Measurements from ENCODE around the gene CYBA. TPM values are rescaled to one million over a fixed set of nuclear protein-coding genes. Genes with fewer than 3 reads are reported as not detected.

The CYBA gene
- 247 and 346 TPM in 2 replicates for total RNA-seq

DNA sequence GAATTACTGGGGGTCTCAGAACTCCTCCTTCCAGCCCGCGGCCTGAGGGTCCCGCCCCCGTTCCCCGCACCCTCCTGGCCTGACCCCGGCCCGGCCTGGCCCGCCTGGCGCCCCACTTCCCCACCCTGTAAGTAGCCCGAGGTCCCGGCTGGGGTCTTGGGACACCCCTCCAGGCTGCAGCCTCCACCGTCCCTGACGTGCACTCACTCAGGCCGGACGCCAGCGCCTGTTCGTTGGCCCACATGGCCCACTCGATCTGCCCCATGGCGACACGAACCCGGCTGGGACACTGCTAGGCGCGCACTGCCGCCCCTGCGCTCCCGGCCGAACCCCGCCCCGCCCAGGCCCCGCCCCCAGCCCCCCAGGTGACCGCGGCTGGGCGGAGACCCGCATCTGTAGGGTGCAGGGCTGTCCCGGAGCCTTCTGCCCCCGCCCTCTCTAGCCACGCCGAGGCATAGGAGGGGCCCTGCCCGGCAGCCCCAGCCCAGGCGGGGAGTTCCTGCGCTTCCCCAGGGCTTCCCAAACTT is at the start of gene CYBA:
Gene CYBA (minus strand): TSS at position 305 of the 527 bp plus-strand sequence. CDS start 40 bp downstream, at position 265.

GRCh38 chr16:88686439-88687253 is 35.8 kb upstream of the CYBA start, which contains the start of gene SNAI3:
SNAI3 (minus strand) TSS chr16:88686507; CDS start chr16:88686406, 101 bp downstream.

GRCh38 chr16:88662843-88663606 is 12.2 kb upstream of the CYBA start, which contains the start of gene MVD:
MVD (minus strand) TSS chr16:88663091; CDS start chr16:88663080, 11 bp downstream.

DNA sequence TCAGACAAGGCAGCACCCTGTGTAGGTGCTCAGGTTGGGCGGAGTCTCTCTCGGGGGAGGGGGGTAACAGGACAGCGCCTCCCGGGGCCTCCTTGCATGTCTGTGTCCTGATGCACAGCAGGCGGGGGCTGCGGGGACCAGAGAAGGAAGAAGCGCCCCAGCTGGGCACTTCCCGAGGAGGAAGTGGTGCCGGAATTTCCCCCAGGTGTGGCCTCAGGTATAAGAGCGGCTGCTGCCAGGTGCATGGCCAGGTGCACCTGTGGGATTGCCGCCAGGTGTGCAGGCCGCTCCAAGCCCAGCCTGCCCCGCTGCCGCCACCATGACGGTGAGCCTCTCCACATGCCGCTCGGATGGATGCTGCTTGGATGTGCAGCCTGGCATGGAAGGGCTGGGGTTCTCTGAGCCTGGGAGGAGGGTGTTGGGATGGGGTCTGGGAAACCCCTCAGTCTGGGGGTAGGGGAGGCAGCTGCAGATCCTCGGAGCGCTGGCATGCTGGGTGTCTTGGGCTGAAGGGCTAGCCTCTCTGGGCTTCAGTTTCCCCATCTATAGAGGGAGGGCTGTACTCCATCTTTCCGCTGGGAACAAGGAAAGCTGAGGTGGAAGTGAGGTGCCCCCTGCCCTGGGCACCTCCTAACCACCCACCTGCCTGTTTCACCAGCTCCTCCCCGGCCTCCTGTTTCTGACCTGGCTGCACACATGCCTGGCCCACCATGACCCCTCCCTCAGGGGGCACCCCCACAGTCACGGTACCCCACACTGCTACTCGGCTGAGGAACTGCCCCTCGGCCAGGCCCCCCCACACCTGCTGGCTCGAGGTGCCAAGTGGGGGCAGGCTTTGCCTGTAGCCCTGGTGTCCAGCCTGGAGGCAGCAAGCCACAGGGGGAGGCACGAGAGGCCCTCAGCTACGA is 12.3 kb downstream of the CYBA start, which contains the start of gene IL17C:
Gene IL17C (plus strand): TSS at position 250 of the 908 bp plus-strand sequence. CDS start 70 bp downstream, at position 320.

Other genes starting within 250 kb of the CYBA start
- 2.0 and 3.3 TPM in 2 replicates for gene ZFPM1, start 197.8 kb downstream of the CYBA start, total RNA-seq
- gene ZC3H18, start 80.7 kb downstream of the CYBA start, total RNA-seq = 9.6 and 22.6 TPM in 2 replicates
- gene IL17C, start 12.5 kb downstream of the CYBA start, total RNA-seq = not detected in 2 replicates
- 41.0 and 45.1 TPM in 2 replicates for gene MVD, start 12.0 kb upstream of the CYBA start, total RNA-seq
- gene SNAI3, start 35.5 kb upstream of the CYBA start, total RNA-seq = not detected in 2 replicates
- 11.9 and 15.8 TPM in 2 replicates for gene RNF166, start 55.4 kb upstream of the CYBA start, total RNA-seq
- 13.0 and 34.1 TPM in 2 replicates for gene CTU2, start 55.5 kb upstream of the CYBA start, total RNA-seq
- gene PIEZO1, start 134.2 kb upstream of the CYBA start, total RNA-seq = 140 and 243 TPM in 2 replicates
- gene CDT1, start 152.7 kb upstream of the CYBA start, total RNA-seq = 3.9 and 19.4 TPM in 2 replicates
- gene APRT, start 160.9 kb upstream of the CYBA start, total RNA-seq = 57.5 and 76.3 TPM in 2 replicates
- gene GALNS, start 205.9 kb upstream of the CYBA start, total RNA-seq = 16.5 and 21.1 TPM in 2 replicates
- 36.4 and 53.1 TPM in 2 replicates for gene TRAPPC2L, start 206.1 kb upstream of the CYBA start, total RNA-seq
- not detected in 2 replicates for gene PABPN1L, start 215.6 kb upstream of the CYBA start, total RNA-seq